Fibroblast of lung (primary cell): ENCODE measurements around the gene PRPS2. TPM values are rescaled to one million over a fixed set of nuclear protein-coding genes. Genes with fewer than 3 reads are reported as not detected.

ENCODE experiments used
- DNase-seq, 2 donors: peaks; one replicate each; pipeline versions ENCODE4 v3.0.0 to v3.0.0-alpha.2; 2010; ENCODE audit warnings: low read depth in 2 of 2
- H2AFZ ChIP-seq: 2 replicates; pipeline ENCODE4 v1.5.1; 2012; ENCODE audit warnings: low read length, control low read depth, inconsistent platforms
- H3K27ac ChIP-seq: 2 replicates; pipeline ENCODE4 v1.5.1; 2011; ENCODE audit warnings: low read length, control low read depth; ENCODE audit not compliant: insufficient read depth
- H3K27me3 ChIP-seq: 2 replicates; pipeline ENCODE4 v1.5.1; 2011; ENCODE audit warnings: mild to moderate bottlenecking, low read length; ENCODE audit not compliant: control insufficient read depth, insufficient read depth
- H3K36me3 ChIP-seq: 2 replicates; pipeline ENCODE4 v1.5.1; 2011; ENCODE audit warnings: low read length; ENCODE audit not compliant: control insufficient read depth, insufficient read depth
- H3K4me1 ChIP-seq: 2 replicates; pipeline ENCODE4 v1.5.1; 2011; ENCODE audit warnings: low read length; ENCODE audit not compliant: control insufficient read depth, insufficient read depth; ENCODE audit errors: extremely low read depth
- H3K4me2 ChIP-seq: 2 replicates; pipeline ENCODE4 v1.5.1; 2011; ENCODE audit warnings: low read length, control low read depth; ENCODE audit not compliant: insufficient read depth; ENCODE audit errors: extremely low read depth
- H3K4me3 ChIP-seq, 4 experiments: fragments of 200-600 bp in 1 of 4; sonication (generic) in 1 of 4; replicated peaks in 1 of 4; 2 replicates each; pipeline ENCODE4 v1.5.1; 2011 to 2016; ENCODE audit warnings: low read length in 4 of 4, low read depth in 3 of 4, mild to moderate bottlenecking in 3 of 4, control low read depth in 2 of 4, inconsistent platforms in 1 of 4, mixed read lengths in 1 of 4; ENCODE audit not compliant: insufficient read depth in 1 of 4; ENCODE audit errors: control extremely low read depth in 1 of 4
- H3K79me2 ChIP-seq: 2 replicates; pipeline ENCODE4 v1.5.1; 2012; ENCODE audit warnings: mild to moderate bottlenecking, low read length, inconsistent platforms; ENCODE audit not compliant: control insufficient read depth, insufficient read depth
- H3K9ac ChIP-seq: 2 replicates; pipeline ENCODE4 v1.5.1; 2011; ENCODE audit warnings: mild to moderate bottlenecking, low read length, control low read depth; ENCODE audit not compliant: insufficient read depth
- H3K9me3 ChIP-seq: 2 replicates; pipeline ENCODE4 v1.5.1; 2012; ENCODE audit warnings: low read depth, low read length; ENCODE audit not compliant: control insufficient read depth, insufficient read depth
- H4K20me1 ChIP-seq: 2 replicates; pipeline ENCODE4 v1.5.1; 2011; ENCODE audit warnings: low read length; ENCODE audit not compliant: control insufficient read depth, insufficient read depth; ENCODE audit errors: extremely low read depth
- EZH2 ChIP-seq: IDR thresholded peaks from 2 replicates; pipeline ENCODE4 v1.5.1; 2012; ENCODE audit warnings: low read length, control low read depth, mild to moderate bottlenecking; ENCODE audit errors: missing control alignments
- polyA plus RNA-seq, 2 donors: library from polyadenylated mRNA; depleted of rRNA in 1 of 2; stranded (reverse) in 1 of 2; unstranded in 1 of 2; fragments of >200 nt; gene quantifications; 2 replicates each; pipeline ENCODE4 v1.2.1, GENCODE V29; 2011 to 2012; ENCODE audit warnings: missing spikeins in 1 of 2
- total RNA-seq: library from RNA; depleted of rRNA; stranded (reverse); fragments of >200 nt; gene quantifications from 2 replicates; pipeline ENCODE4 v1.2.1, GENCODE V29; 2014
- TF ChIP-seq, protein P1 (sequence below), 2 donors: IDR thresholded peaks in 1 of 2; conservative IDR thresholded peaks in 1 of 2; 1 replicate in 1 of 2; 2 replicates in 1 of 2; pipeline ENCODE4 v1.5.1; 2011 to 2012; ENCODE audit warnings: low read length in 2 of 2, control low read depth in 1 of 2, inconsistent platforms in 1 of 2, low read depth in 1 of 2, mild to moderate bottlenecking in 1 of 2

PRPS2 gene
- total and polyA plus RNA-seq, 2 donors (not counting 1 experiment from before 2014, with no cell fraction given) = 13.6 to 25.3 TPM

DNA sequence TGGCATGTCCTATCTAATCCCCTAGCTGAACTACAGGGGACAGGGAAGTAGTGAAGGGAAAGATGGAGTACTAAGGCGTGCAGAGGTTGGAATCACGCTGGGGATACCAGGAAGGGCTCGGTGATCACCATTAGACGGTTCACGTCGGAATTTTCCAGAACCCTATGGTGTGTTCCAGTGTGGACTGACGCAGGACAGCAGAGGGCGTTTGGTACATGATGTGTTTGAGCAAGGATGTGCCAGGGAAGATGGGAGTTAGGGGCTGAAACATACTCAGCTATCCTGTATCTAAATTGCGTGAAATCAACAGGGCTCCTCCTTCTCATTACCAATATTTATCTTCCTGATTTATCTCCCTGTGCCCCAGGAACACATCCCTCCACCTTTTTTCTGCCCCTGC, 33.7 kb downstream of the PRPS2 start:
- Histone ChIP-seq H3K4me2 (no peak overlapping the region), H3K27me3 (no peaks in the 10 kb centered on the region), H3K4me1 (no peaks in the 10 kb centered on the region), H4K20me1 (no peaks in the 10 kb centered on the region), H3K27ac (no peak overlapping the region), H3K4me3 (no peak overlapping the region), H3K79me2 (no peaks in the 10 kb centered on the region), H3K9me3 (no peaks in the 10 kb centered on the region), H3K36me3 (no peaks in the 10 kb centered on the region), H2AFZ (no peak overlapping the region), H3K9ac (no peak overlapping the region)
- peak in 1 of 2 donors; percentile 3 for DNase-seq
- TF ChIP-seq, protein P1, sequence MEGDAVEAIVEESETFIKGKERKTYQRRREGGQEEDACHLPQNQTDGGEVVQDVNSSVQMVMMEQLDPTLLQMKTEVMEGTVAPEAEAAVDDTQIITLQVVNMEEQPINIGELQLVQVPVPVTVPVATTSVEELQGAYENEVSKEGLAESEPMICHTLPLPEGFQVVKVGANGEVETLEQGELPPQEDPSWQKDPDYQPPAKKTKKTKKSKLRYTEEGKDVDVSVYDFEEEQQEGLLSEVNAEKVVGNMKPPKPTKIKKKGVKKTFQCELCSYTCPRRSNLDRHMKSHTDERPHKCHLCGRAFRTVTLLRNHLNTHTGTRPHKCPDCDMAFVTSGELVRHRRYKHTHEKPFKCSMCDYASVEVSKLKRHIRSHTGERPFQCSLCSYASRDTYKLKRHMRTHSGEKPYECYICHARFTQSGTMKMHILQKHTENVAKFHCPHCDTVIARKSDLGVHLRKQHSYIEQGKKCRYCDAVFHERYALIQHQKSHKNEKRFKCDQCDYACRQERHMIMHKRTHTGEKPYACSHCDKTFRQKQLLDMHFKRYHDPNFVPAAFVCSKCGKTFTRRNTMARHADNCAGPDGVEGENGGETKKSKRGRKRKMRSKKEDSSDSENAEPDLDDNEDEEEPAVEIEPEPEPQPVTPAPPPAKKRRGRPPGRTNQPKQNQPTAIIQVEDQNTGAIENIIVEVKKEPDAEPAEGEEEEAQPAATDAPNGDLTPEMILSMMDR (conservative IDR thresholded peaks at IDR 0.05 in 1 of 2, IDR thresholded peaks at IDR 0.05 in 1 of 2; ENCODE audit: low read depth in 1 of 2, low read length in 2 of 2) = peak in 1 of 2 donors; percentile 22
- TF ChIP-seq EZH2 = no peak

DNA sequence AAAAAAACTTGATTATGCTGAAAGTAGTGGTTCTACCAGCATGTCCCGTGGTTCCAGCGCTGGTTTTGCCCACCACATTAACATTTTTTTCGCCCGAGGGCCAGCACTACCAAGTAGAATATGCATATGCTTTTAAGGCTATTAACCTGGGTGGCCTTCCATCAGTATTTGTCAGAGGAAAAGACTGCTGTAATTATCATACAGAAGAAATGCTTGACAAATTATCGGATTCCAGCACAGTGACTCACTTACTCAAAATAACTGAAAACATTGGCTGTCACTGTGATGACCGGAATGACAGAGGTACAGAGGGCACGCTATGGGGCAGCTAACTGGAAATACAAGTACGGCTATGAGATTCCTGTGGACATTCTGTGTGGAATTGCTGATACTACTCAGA, 34.6 kb downstream of the PRPS2 start:
- Histone ChIP-seq H3K4me1 (no peaks in the 10 kb centered on the region), H2AFZ (no peak overlapping the region), H4K20me1 (no peaks in the 10 kb centered on the region), H3K27ac (no peak overlapping the region), H3K9ac (no peak overlapping the region), H3K4me3 (no peak overlapping the region), H3K36me3 (no peaks in the 10 kb centered on the region), H3K4me2 (no peak overlapping the region), H3K27me3 (no peaks in the 10 kb centered on the region), H3K79me2 (no peaks in the 10 kb centered on the region), H3K9me3 (no peaks in the 10 kb centered on the region)
- TF ChIP-seq, protein P1 (conservative IDR thresholded peaks at IDR 0.05 in 1 of 2, IDR thresholded peaks at IDR 0.05 in 1 of 2; ENCODE audit: low read depth in 1 of 2, low read length in 2 of 2) = no peak
- no peak for TF ChIP-seq EZH2
- peak; percentile 2 to 62 for DNase-seq

DNA sequence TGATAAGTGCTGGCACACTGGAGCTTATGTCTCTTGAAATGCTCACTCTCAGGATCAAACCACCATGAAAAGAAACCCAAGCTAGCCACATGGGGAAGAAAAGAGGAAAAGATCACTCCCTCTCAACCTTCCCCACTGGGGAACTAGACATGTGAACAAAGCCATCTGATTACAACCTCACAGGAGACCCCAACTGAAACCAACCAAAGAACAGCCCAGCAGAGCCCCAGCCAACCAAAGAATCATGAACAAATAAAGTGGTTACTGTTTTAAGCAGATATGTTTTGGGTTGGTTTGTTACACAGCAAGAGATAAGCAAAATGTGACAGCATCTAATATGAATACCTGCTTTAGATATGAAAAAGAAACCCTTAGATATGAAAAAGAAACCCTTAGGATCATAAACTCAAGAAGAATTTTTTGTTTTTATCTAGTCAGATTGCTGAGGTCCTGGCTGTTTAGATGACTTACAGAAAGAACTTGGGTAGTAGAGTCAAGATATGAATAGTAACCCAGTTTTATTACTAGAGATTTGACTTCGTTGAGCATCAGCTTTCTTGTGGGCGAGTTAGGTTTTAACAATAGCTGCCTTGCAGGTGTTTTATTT, 52.0 kb downstream of the PRPS2 start:
- Histone ChIP-seq H3K4me1 (no peaks in the 10 kb centered on the region), H3K27ac (no peak overlapping the region), H3K9me3 (no peaks in the 10 kb centered on the region), H3K4me3 (no peak overlapping the region), H3K27me3 (no peaks in the 10 kb centered on the region), H3K9ac (no peak overlapping the region), H2AFZ (no peak overlapping the region), H3K36me3 (no peaks in the 10 kb centered on the region), H3K4me2 (no peak overlapping the region), H3K79me2 (no peaks in the 10 kb centered on the region), H4K20me1 (no peaks in the 10 kb centered on the region)
- DNase-seq = no peak
- no peak for TF ChIP-seq EZH2
- TF ChIP-seq, protein P1 (conservative IDR thresholded peaks at IDR 0.05 in 1 of 2, IDR thresholded peaks at IDR 0.05 in 1 of 2; ENCODE audit: low read depth in 1 of 2, low read length in 2 of 2) = no peak
